SK-N-SH treated with all-trans-retinoic acid at 6 μM for 48 hours (cell line): ENCODE results near the gene GRB2.
"Not testable (repeated sequence)": the region's sequence is repeated elsewhere in the genome, so short reads cannot be mapped to it uniquely, and the experiment has no call there.

Source experiments
- ATAC-seq: fragments of 200-7000 bp; cut with Tn5 transposase; 3 replicates; pipeline ENCODE4 v1.9.1; 2020; ENCODE audit warnings: mild to moderate bottlenecking, moderate library complexity
- BACH2 ChIP-seq: fragments of 250-450 bp; sonication (Bioruptor Pico); IDR thresholded peaks from 2 replicates; pipeline ENCODE4 v1.9.0; 2021; ENCODE audit warnings: mild to moderate bottlenecking, borderline replicate concordance
- CREB5 ChIP-seq: fragments of 250-450 bp; sonication (Bioruptor Pico); IDR thresholded peaks from 2 replicates; pipeline ENCODE4 v1.5.1; 2020; ENCODE audit warnings: low read depth, mild to moderate bottlenecking, moderate library complexity
- CSDC2 ChIP-seq: fragments of 250-450 bp; sonication (Bioruptor Pico); IDR thresholded peaks from 2 replicates; pipeline ENCODE4 v1.5.0; 2020; ENCODE audit warnings: mild to moderate bottlenecking, moderate library complexity
- GLIS3 ChIP-seq: fragments of 250-450 bp; sonication (Bioruptor Pico); IDR thresholded peaks from 2 replicates; pipeline ENCODE4 v1.5.0; 2020; ENCODE audit warnings: mild to moderate bottlenecking, moderate library complexity
- ISL1 ChIP-seq: fragments of 250-450 bp; sonication (Bioruptor Pico); IDR thresholded peaks from 2 replicates; pipeline ENCODE4 v2.1.2; 2022; ENCODE audit warnings: mild to moderate bottlenecking, moderate library complexity
- OSR1 ChIP-seq: fragments of 250-450 bp; sonication (Bioruptor Pico); IDR thresholded peaks from 2 replicates; pipeline ENCODE4 v1.8.0; 2022; ENCODE audit warnings: moderate library complexity, mild to moderate bottlenecking, inconsistent platforms
- PPARA ChIP-seq: fragments of 250-450 bp; sonication (Bioruptor Pico); IDR thresholded peaks from 2 replicates; pipeline ENCODE4 v1.5.0; 2020; ENCODE audit warnings: mild to moderate bottlenecking, borderline replicate concordance
- TCF4 ChIP-seq: fragments of 250-450 bp; sonication (Bioruptor Pico); IDR thresholded peaks from 2 replicates; pipeline ENCODE4 v1.8.0; 2021; ENCODE audit warnings: mild to moderate bottlenecking, moderate library complexity, borderline replicate concordance
- TOX ChIP-seq: fragments of 250-450 bp; sonication (Bioruptor Pico); IDR thresholded peaks from 2 replicates; pipeline ENCODE4 v1.8.0; 2021; ENCODE audit warnings: mild to moderate bottlenecking, moderate library complexity, borderline replicate concordance
- ZC3H10 ChIP-seq: fragments of 250-450 bp; sonication (Bioruptor Pico); IDR thresholded peaks from 2 replicates; pipeline ENCODE4 v1.5.1; 2021; ENCODE audit warnings: mild to moderate bottlenecking, moderate library complexity
- ZFP3 ChIP-seq: fragments of 250-450 bp; sonication (Bioruptor Pico); IDR thresholded peaks from 2 replicates; pipeline ENCODE4 v1.5.0; 2020; ENCODE audit warnings: mild to moderate bottlenecking, moderate library complexity
- ZFP30 ChIP-seq: fragments of 450-650 bp; formaldehyde crosslinking; IDR thresholded peaks from 2 replicates; pipeline ENCODE4 v1.5.0; 2022; ENCODE audit warnings: mild to moderate bottlenecking, moderate library complexity
- ZNF565 ChIP-seq: fragments of 450-650 bp; formaldehyde crosslinking; conservative IDR thresholded peaks from 2 replicates; pipeline ENCODE4 v1.5.0; 2020; ENCODE audit warnings: low read depth, mild to moderate bottlenecking, moderate library complexity
- ZNF70 ChIP-seq: fragments of 450-650 bp; formaldehyde crosslinking; IDR thresholded peaks from 2 replicates; pipeline ENCODE4 v1.5.0; 2020; ENCODE audit warnings: mild to moderate bottlenecking, moderate library complexity
- ZNF8 ChIP-seq: fragments of 450-650 bp; formaldehyde crosslinking; IDR thresholded peaks from 2 replicates; pipeline ENCODE4 v1.5.0; 2020; ENCODE audit warnings: mild to moderate bottlenecking, moderate library complexity
- TF ChIP-seq, protein P1 (sequence below): fragments of 250-450 bp; sonication (Bioruptor Pico); IDR thresholded peaks from 2 replicates; pipeline ENCODE4 v1.8.0; 2021; ENCODE audit warnings: low read depth, mild to moderate bottlenecking, moderate library complexity, borderline replicate concordance
- TF ChIP-seq, protein P2 (sequence below): fragments of 250-450 bp; sonication (Bioruptor Pico); IDR thresholded peaks from 2 replicates; pipeline ENCODE4 v1.5.0; 2020; ENCODE audit warnings: mild to moderate bottlenecking, moderate library complexity
- TF ChIP-seq, protein P3 (sequence below): fragments of 250-450 bp; sonication (Bioruptor Pico); IDR thresholded peaks from 2 replicates; pipeline ENCODE4 v1.5.1; 2021; ENCODE audit warnings: mild to moderate bottlenecking, moderate library complexity
- TF ChIP-seq, protein P4 (sequence below): fragments of 250-450 bp; sonication (Bioruptor Pico); IDR thresholded peaks from 2 replicates; pipeline ENCODE4 v1.8.0; 2020; ENCODE audit warnings: mild to moderate bottlenecking, moderate library complexity, borderline replicate concordance

GRB2 gene

GRCh38 chr17:75370286-75370915, 35.1 kb downstream of the GRB2 start:
- TF ChIP-seq, protein P1, sequence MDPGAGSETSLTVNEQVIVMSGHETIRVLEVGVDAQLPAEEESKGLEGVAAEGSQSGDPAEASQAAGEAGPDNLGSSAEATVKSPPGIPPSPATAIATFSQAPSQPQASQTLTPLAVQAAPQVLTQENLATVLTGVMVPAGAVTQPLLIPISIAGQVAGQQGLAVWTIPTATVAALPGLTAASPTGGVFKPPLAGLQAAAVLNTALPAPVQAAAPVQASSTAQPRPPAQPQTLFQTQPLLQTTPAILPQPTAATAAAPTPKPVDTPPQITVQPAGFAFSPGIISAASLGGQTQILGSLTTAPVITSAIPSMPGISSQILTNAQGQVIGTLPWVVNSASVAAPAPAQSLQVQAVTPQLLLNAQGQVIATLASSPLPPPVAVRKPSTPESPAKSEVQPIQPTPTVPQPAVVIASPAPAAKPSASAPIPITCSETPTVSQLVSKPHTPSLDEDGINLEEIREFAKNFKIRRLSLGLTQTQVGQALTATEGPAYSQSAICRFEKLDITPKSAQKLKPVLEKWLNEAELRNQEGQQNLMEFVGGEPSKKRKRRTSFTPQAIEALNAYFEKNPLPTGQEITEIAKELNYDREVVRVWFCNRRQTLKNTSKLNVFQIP (CRISPR knock-in tag) = no peak
- no peak for TF ChIP-seq PPARA (CRISPR knock-in tag)
- no peak for TF ChIP-seq ZNF70 (CRISPR knock-in tag)
- no peak for TF ChIP-seq OSR1 (CRISPR knock-in tag)
- TF ChIP-seq ZFP30 (CRISPR knock-in tag) = no peak
- peak; percentile 37; the same call in 2 of the 3 replicates for ATAC-seq

- ATAC-seq = not testable (repeated sequence)
Measured at GRCh38 chr17:75367838-75368789, 37.4 kb downstream of the GRB2 start.

- no peak for ATAC-seq
- TF ChIP-seq ZC3H10 (CRISPR knock-in tag) = no peak
- TF ChIP-seq, protein P2, sequence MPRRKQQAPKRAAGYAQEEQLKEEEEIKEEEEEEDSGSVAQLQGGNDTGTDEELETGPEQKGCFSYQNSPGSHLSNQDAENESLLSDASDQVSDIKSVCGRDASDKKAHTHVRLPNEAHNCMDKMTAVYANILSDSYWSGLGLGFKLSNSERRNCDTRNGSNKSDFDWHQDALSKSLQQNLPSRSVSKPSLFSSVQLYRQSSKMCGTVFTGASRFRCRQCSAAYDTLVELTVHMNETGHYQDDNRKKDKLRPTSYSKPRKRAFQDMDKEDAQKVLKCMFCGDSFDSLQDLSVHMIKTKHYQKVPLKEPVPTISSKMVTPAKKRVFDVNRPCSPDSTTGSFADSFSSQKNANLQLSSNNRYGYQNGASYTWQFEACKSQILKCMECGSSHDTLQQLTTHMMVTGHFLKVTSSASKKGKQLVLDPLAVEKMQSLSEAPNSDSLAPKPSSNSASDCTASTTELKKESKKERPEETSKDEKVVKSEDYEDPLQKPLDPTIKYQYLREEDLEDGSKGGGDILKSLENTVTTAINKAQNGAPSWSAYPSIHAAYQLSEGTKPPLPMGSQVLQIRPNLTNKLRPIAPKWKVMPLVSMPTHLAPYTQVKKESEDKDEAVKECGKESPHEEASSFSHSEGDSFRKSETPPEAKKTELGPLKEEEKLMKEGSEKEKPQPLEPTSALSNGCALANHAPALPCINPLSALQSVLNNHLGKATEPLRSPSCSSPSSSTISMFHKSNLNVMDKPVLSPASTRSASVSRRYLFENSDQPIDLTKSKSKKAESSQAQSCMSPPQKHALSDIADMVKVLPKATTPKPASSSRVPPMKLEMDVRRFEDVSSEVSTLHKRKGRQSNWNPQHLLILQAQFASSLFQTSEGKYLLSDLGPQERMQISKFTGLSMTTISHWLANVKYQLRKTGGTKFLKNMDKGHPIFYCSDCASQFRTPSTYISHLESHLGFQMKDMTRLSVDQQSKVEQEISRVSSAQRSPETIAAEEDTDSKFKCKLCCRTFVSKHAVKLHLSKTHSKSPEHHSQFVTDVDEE (CRISPR knock-in tag) = no peak
- no peak for TF ChIP-seq CSDC2 (CRISPR knock-in tag)
- no peak for TF ChIP-seq ISL1
- TF ChIP-seq TCF4 (CRISPR knock-in tag) = no peak
- TF ChIP-seq PPARA (CRISPR knock-in tag) = no peak
- no peak for TF ChIP-seq TOX
- TF ChIP-seq, all 23 proteins: peak for 0
Measured at GRCh38 chr17:75367312-75367711, 38.2 kb downstream of the GRB2 start.

DNA sequence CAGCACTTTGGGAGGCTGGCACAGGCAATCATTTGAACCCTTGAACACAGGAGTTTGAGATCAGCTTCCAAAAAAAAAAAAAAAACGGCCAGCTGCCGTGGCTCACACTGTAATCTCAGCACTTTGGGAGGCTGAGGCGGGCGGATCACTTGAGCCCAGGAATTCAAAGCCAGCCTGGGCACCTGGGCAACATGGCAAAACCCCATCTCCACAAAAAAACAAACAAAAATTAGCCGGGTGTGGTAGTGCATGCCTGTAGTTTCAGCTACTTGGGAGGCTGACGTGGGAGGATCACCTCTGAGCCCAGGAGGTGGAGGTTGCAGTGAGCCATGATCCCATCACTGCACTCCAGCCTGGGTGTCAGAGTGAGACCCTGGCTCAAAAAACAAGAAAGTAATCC, 39.0 kb downstream of the GRB2 start:
- ATAC-seq = no peak
- no peak for TF ChIP-seq ZFP3
- TF ChIP-seq, protein P1 (CRISPR knock-in tag) = no peak
- no peak for TF ChIP-seq CSDC2 (CRISPR knock-in tag)
- no peak for TF ChIP-seq GLIS3 (CRISPR knock-in tag)
- TF ChIP-seq, protein P3, sequence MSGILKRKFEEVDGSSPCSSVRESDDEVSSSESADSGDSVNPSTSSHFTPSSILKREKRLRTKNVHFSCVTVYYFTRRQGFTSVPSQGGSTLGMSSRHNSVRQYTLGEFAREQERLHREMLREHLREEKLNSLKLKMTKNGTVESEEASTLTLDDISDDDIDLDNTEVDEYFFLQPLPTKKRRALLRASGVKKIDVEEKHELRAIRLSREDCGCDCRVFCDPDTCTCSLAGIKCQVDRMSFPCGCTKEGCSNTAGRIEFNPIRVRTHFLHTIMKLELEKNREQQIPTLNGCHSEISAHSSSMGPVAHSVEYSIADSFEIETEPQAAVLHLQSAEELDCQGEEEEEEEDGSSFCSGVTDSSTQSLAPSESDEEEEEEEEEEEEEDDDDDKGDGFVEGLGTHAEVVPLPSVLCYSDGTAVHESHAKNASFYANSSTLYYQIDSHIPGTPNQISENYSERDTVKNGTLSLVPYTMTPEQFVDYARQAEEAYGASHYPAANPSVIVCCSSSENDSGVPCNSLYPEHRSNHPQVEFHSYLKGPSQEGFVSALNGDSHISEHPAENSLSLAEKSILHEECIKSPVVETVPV (CRISPR knock-in tag) = no peak
- TF ChIP-seq ISL1 = no peak
- TF ChIP-seq OSR1 (CRISPR knock-in tag) = no peak
- TF ChIP-seq, protein P4, sequence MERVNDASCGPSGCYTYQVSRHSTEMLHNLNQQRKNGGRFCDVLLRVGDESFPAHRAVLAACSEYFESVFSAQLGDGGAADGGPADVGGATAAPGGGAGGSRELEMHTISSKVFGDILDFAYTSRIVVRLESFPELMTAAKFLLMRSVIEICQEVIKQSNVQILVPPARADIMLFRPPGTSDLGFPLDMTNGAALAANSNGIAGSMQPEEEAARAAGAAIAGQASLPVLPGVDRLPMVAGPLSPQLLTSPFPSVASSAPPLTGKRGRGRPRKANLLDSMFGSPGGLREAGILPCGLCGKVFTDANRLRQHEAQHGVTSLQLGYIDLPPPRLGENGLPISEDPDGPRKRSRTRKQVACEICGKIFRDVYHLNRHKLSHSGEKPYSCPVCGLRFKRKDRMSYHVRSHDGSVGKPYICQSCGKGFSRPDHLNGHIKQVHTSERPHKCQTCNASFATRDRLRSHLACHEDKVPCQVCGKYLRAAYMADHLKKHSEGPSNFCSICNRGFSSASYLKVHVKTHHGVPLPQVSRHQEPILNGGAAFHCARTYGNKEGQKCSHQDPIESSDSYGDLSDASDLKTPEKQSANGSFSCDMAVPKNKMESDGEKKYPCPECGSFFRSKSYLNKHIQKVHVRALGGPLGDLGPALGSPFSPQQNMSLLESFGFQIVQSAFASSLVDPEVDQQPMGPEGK (CRISPR knock-in tag) = no peak
- TF ChIP-seq CREB5 (CRISPR knock-in tag) = no peak
- no peak for TF ChIP-seq BACH2 (CRISPR knock-in tag)
- TF ChIP-seq TOX = no peak
- TF ChIP-seq ZNF565 = no peak
- TF ChIP-seq TCF4 (CRISPR knock-in tag) = no peak
- no peak for TF ChIP-seq ZNF70 (CRISPR knock-in tag)
- TF ChIP-seq, protein P2 (CRISPR knock-in tag) = no peak
- no peak for TF ChIP-seq ZNF8
- no peak for TF ChIP-seq ZC3H10 (CRISPR knock-in tag)
- TF ChIP-seq ZFP30 (CRISPR knock-in tag) = no peak
